H9 (cell line): ENCODE results near the gene DDX53. TPM values are rescaled to one million over a fixed set of nuclear protein-coding genes. Genes with fewer than 3 reads are reported as not detected.

Experiments
- DNase-seq: peaks from one replicate; pipeline ENCODE4 v3.0.0-alpha.2; 2017
- H2AFZ ChIP-seq: one replicate; pipeline ENCODE4 v1.6.1; 2013; ENCODE audit warnings: mild to moderate bottlenecking, low read length, control low read depth, moderate library complexity
- H2AK5ac ChIP-seq: 2 replicates; pipeline ENCODE4 v1.6.1; 2013; ENCODE audit warnings: low read length, control low read depth, mixed read lengths; ENCODE audit not compliant: insufficient read length
- H2BK120ac ChIP-seq: one replicate; pipeline ENCODE4 v1.6.1; 2013; ENCODE audit warnings: low read depth, mild to moderate bottlenecking, low read length, control low read depth, inconsistent platforms; ENCODE audit not compliant: poor library complexity, severe bottlenecking
- H2BK12ac ChIP-seq: 2 replicates; pipeline ENCODE4 v1.6.1; 2013; ENCODE audit warnings: low read length, control low read depth, mixed read lengths, low read depth; ENCODE audit not compliant: insufficient read length
- H2BK15ac ChIP-seq: 2 replicates; pipeline ENCODE4 v1.6.1; 2013; ENCODE audit warnings: low read depth, low read length, control low read depth
- H2BK20ac ChIP-seq: one replicate; pipeline ENCODE4 v1.6.1; 2013; ENCODE audit warnings: low read depth, mild to moderate bottlenecking, low read length, control low read depth, inconsistent platforms; ENCODE audit not compliant: poor library complexity, severe bottlenecking
- H2BK5ac ChIP-seq: 2 replicates; pipeline ENCODE4 v1.6.1; 2013; ENCODE audit warnings: low read length, control low read depth, mixed read lengths; ENCODE audit not compliant: insufficient read length
- H3K14ac ChIP-seq: 2 replicates; pipeline ENCODE4 v1.6.1; 2013; ENCODE audit warnings: low read length, control low read depth; ENCODE audit not compliant: insufficient read depth
- H3K18ac ChIP-seq: 2 replicates; pipeline ENCODE4 v1.6.1; 2013; ENCODE audit warnings: low read depth, mild to moderate bottlenecking, mixed read lengths, low read length, control low read depth; ENCODE audit not compliant: insufficient read length
- H3K23ac ChIP-seq: 2 replicates; pipeline ENCODE4 v1.6.1; 2013; ENCODE audit warnings: low read length, control low read depth, mixed read lengths, low read depth; ENCODE audit not compliant: insufficient read length
- H3K23me2 ChIP-seq: 2 replicates; pipeline ENCODE4 v1.6.1; 2013; ENCODE audit warnings: low read depth, mild to moderate bottlenecking, mixed read lengths, low read length, control low read depth; ENCODE audit not compliant: insufficient read length, poor library complexity, severe bottlenecking
- H3K27ac ChIP-seq: 2 replicates; pipeline ENCODE4 v1.5.1; 2013; ENCODE audit warnings: low read length, control low read depth, mixed read lengths, low read depth; ENCODE audit not compliant: insufficient read length
- H3K27me3 ChIP-seq: 2 replicates; pipeline ENCODE4 v1.6.1; 2013; ENCODE audit warnings: low read length, control low read depth, inconsistent platforms; ENCODE audit not compliant: insufficient read depth
- H3K4ac ChIP-seq: 2 replicates; pipeline ENCODE4 v1.6.1; 2013; ENCODE audit warnings: low read depth, mild to moderate bottlenecking, control low read depth, inconsistent platforms, low read length, moderate library complexity
- H3K4me1 ChIP-seq: 2 replicates; pipeline ENCODE4 v1.6.1; 2013; ENCODE audit warnings: low read length, control low read depth, inconsistent platforms; ENCODE audit not compliant: insufficient read depth
- H3K4me2 ChIP-seq: 2 replicates; pipeline ENCODE4 v1.6.1; 2013; ENCODE audit warnings: low read length, control low read depth, mixed read lengths; ENCODE audit not compliant: insufficient read length, insufficient read depth
- H3K56ac ChIP-seq: 2 replicates; pipeline ENCODE4 v1.6.1; 2013; ENCODE audit warnings: low read depth, mild to moderate bottlenecking, mixed read lengths, low read length, control low read depth; ENCODE audit not compliant: insufficient read length
- H3K79me1 ChIP-seq: 2 replicates; pipeline ENCODE4 v1.6.1; 2013; ENCODE audit warnings: low read depth, mild to moderate bottlenecking, moderate library complexity, low read length, control low read depth, inconsistent platforms; ENCODE audit not compliant: insufficient read depth, poor library complexity, severe bottlenecking
- H3K79me2 ChIP-seq: 2 replicates; pipeline ENCODE4 v1.6.1; 2013; ENCODE audit warnings: low read length, control low read depth, inconsistent platforms; ENCODE audit not compliant: insufficient read depth
- H3K9ac ChIP-seq: 2 replicates; pipeline ENCODE4 v1.6.1; 2013; ENCODE audit warnings: low read length, control low read depth, mixed read lengths; ENCODE audit not compliant: insufficient read length; ENCODE audit errors: extremely low read depth
- H3K9me3 ChIP-seq: one replicate; pipeline ENCODE4 v1.6.1; 2013; ENCODE audit warnings: low read depth, low read length, inconsistent platforms; ENCODE audit not compliant: control insufficient read depth
- H3T11ph ChIP-seq: one replicate; pipeline ENCODE4 v1.6.1; 2013; ENCODE audit warnings: mild to moderate bottlenecking, low read length, control low read depth, inconsistent platforms
- H4K20me1 ChIP-seq: one replicate; pipeline ENCODE4 v1.6.1; 2013; ENCODE audit not compliant: control insufficient read depth, insufficient read length, insufficient read depth
- H4K5ac ChIP-seq: 2 replicates; pipeline ENCODE4 v1.6.1; 2013; ENCODE audit warnings: low read depth, mild to moderate bottlenecking, mixed read lengths, low read length, control low read depth; ENCODE audit not compliant: insufficient read length
- H4K8ac ChIP-seq: replicated peaks from 2 replicates; pipeline ENCODE4 v1.6.1; 2013; ENCODE audit warnings: low read length, control low read depth, mixed read lengths, low read depth; ENCODE audit not compliant: insufficient read length
- H4K91ac ChIP-seq: 2 replicates; pipeline ENCODE4 v1.6.1; 2013; ENCODE audit warnings: low read depth, mild to moderate bottlenecking, moderate library complexity, mixed read lengths, low read length, control low read depth; ENCODE audit not compliant: insufficient read length
- H3K27ac Mint-ChIP-seq, 3 experiments: 2 replicates in 2 of 3; 3 replicates in 1 of 3; pipeline ENCODE4 v1.8.0; 2020 to 2021; ENCODE audit warnings: mixed read lengths in 3 of 3, mild to moderate bottlenecking in 1 of 3, moderate library complexity in 1 of 3
- H3K27me3 Mint-ChIP-seq: 2 replicates; pipeline ENCODE4 v1.8.0; 2021; ENCODE audit warnings: low read depth, mild to moderate bottlenecking, moderate library complexity, mixed read lengths
- H3K36me3 Mint-ChIP-seq, 3 experiments: 2 replicates in 2 of 3; 3 replicates in 1 of 3; pipeline ENCODE4 v1.8.0; 2020 to 2021; ENCODE audit warnings: low read depth in 3 of 3, mixed read lengths in 3 of 3; ENCODE audit not compliant: insufficient read depth in 1 of 3
- H3K4me1 Mint-ChIP-seq, 2 experiments: 2 replicates each; pipeline ENCODE4 v1.8.0; 2020; ENCODE audit warnings: mixed read lengths in 2 of 2
- H3K4me3 Mint-ChIP-seq, 2 experiments: 2 replicates in 1 of 2; 3 replicates in 1 of 2; pipeline ENCODE4 v1.8.0; 2020 to 2021; ENCODE audit warnings: mild to moderate bottlenecking in 2 of 2, mixed read lengths in 2 of 2, moderate library complexity in 1 of 2
- H3K9me3 Mint-ChIP-seq, 2 experiments: 2 replicates in 1 of 2; 3 replicates in 1 of 2; pipeline ENCODE4 v1.8.0; 2020; ENCODE audit warnings: mild to moderate bottlenecking in 2 of 2, mixed read lengths in 2 of 2, moderate library complexity in 1 of 2
- CTCF ChIP-seq: fragments of 200-600 bp; sonication (generic); conservative IDR thresholded peaks from 3 replicates; pipeline ENCODE4 v1.8.0; 2021; ENCODE audit warnings: antibody characterized with exemption, mild to moderate bottlenecking
- WGBS: extraction: QIAGEN DNeasy Blood & Tissue Kit; methylation state at CpG from one replicate; pipeline ENCODE4 v1.1.7; 2013; ENCODE audit warnings: missing lambda C conversion rate, low lambda C conversion rate, mixed read lengths; ENCODE audit not compliant: insufficient read length; ENCODE audit errors: extremely low coverage; 5-methylcytosine and 5-hydroxymethylcytosine counted together
- total RNA-seq: library from RNA; stranded (reverse); gene quantifications from 2 replicates; pipeline ENCODE4 v1.2.1, GENCODE V29; 2021

The DDX53 gene
- total RNA-seq, 1 experiment from 2014 or later: not detected

DNA sequence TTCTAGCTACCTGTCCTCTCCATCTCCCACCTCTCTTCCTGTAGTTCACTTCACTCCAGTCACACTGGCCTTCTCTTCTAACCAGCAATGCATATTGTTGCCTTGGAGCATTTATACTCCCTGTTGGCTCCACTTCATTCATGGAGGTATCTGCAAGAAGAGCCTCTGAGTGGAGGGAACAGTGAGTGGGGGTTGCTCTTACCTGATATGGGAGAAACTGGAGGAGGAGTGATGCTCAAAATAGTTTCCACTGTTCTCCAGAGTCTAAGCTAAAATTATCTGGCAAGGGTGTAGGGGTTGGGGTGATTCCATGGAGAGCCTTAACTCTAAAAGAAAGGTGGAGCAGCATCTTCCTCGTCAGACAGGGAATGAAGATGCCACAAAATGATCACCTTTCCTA is 28.9 kb upstream of the DDX53 start:
- DNase-seq: no peak
- Mint-ChIP-seq H3K9me3 (peaks cover 4 to 39% of the 10 kb centered on the region in 2 experiments), H3K4me3 (no peak overlapping the region), H3K27ac (peak overlapping the region in 1 of 3 experiments; percentile 27; a peak in 1 of 7 replicates), H3K4me1 (peaks cover 8% of the 10 kb centered on the region in 2 experiments), H3K27me3 (no peaks in the 10 kb centered on the region), H3K36me3 (peaks cover 0 to 6% (median 0%) of the 10 kb centered on the region in 3 experiments; a peak in 1 of 7 replicates)
- no peak for TF ChIP-seq CTCF
- Histone ChIP-seq H2BK15ac (no peak overlapping the region), H3K9ac (no peak overlapping the region), H3K14ac (no peak overlapping the region), H2BK120ac (no peak overlapping the region), H3K23me2 (no peaks in the 10 kb centered on the region), H3K4me2 (no peak overlapping the region), H2BK12ac (no peak overlapping the region), H3K4ac (no peak overlapping the region), H3K9me3 (no peaks in the 10 kb centered on the region), H3K23ac (no peak overlapping the region), H3K56ac (no peak overlapping the region), H2AK5ac (no peak overlapping the region), H4K8ac (no peak overlapping the region), H2BK5ac (no peak overlapping the region), H2AFZ (no peak overlapping the region), H3T11ph (no peak overlapping the region), H3K79me2 (no peaks in the 10 kb centered on the region), H3K79me1 (no peaks in the 10 kb centered on the region), H4K20me1 (no peaks in the 10 kb centered on the region), H3K27ac (no peak overlapping the region), H3K4me1 (no peaks in the 10 kb centered on the region), H3K27me3 (no peaks in the 10 kb centered on the region), H2BK20ac (no peak overlapping the region), H3K18ac (no peak overlapping the region), H4K91ac (no peak overlapping the region), H4K5ac (no peak overlapping the region)
- WGBS: no CpG with 5 or more reads among the region's 1 CpG
